Fibroblast of the conjunctiva (primary cell): ENCODE results near the gene GDPGP1.
"Not testable (repeated sequence)": the region's sequence is repeated elsewhere in the genome, so short reads cannot be mapped to it uniquely, and the experiment has no call there.

Experiments used
- DNase-seq: peaks from one replicate; pipeline ENCODE4 v3.0.0-alpha.2; 2010; ENCODE audit warnings: low read depth

Gene GDPGP1

GRCh38 chr15:90234096-90234988 lies at the start of gene GDPGP1:
GDPGP1 (plus strand) TSS chr15:90234209; CDS start chr15:90240909, 6,700 bp downstream.
- DNase-seq, result no peak

- DNase-seq, result no peak
Observed at GRCh38 chr15:90184786-90185704, 49.0 kb upstream of the GDPGP1 start.

GRCh38 chr15:90187257-90187868 lies 46.6 kb upstream of the GDPGP1 start:
- DNase-seq, result no peak

GRCh38 chr15:90188065-90188464 lies 45.9 kb upstream of the GDPGP1 start:
- DNase-seq, result not testable (repeated sequence)

GRCh38 chr15:90188914-90189748 lies 44.9 kb upstream of the GDPGP1 start:
- no peak for DNase-seq

- no peak for DNase-seq
Observed at GRCh38 chr15:90189781-90190467, 44.1 kb upstream of the GDPGP1 start.

GRCh38 chr15:90190606-90191343 lies 43.2 kb upstream of the GDPGP1 start:
- no peak for DNase-seq

GRCh38 chr15:90191344-90191687 lies 42.7 kb upstream of the GDPGP1 start:
- DNase-seq, result no peak

- DNase-seq, result peak; percentile 38
Observed at GRCh38 chr15:90191794-90192509, 42.1 kb upstream of the GDPGP1 start.

GRCh38 chr15:90192961-90193786 lies 40.8 kb upstream of the GDPGP1 start:
- DNase-seq, result no peak

- no peak for DNase-seq
Observed at GRCh38 chr15:90194655-90195054, 39.4 kb upstream of the GDPGP1 start.

- DNase-seq, result no peak
Observed at GRCh38 chr15:90200534-90201129, 33.4 kb upstream of the GDPGP1 start.

- DNase-seq, result no peak
Observed at GRCh38 chr15:90201130-90201943, 32.7 kb upstream of the GDPGP1 start, which contains the start of gene SEMA4B. SEMA4B (plus strand) TSS chr15:90201330; CDS start chr15:90201579, 249 bp downstream.

GRCh38 chr15:90201944-90202375 lies 32.0 kb upstream of the GDPGP1 start:
- DNase-seq, result no peak

- DNase-seq, result no peak
Observed at GRCh38 chr15:90202929-90203328, 31.1 kb upstream of the GDPGP1 start.

GRCh38 chr15:90203473-90203872 lies 30.5 kb upstream of the GDPGP1 start:
- DNase-seq, result no peak

- DNase-seq, result no peak
Observed at GRCh38 chr15:90203922-90204321, 30.1 kb upstream of the GDPGP1 start.
